ENCODE data around the gene C10orf143.

The C10orf143 gene

GRCh38 chr10:130137090-130137448 lies 26.4 kb upstream of the C10orf143 start:
- DNase-seq (ENCODE audit: low spot score) (no peak), ATAC-seq (ENCODE audit: low read depth) (peak; percentile 6; the same call in 2 of the 3 replicates)
- no peaks in the 10 kb centered on the region for H3K9me3 ChIP-seq (ENCODE audit: severe bottlenecking)
- H3K27me3 ChIP-seq (ENCODE audit: insufficient read depth, poor library complexity, severe bottlenecking) = no peaks in the 10 kb centered on the region
- peak overlapping the region; percentile 78 for H3K27ac ChIP-seq (ENCODE audit: poor library complexity, severe bottlenecking)
- H3K4me3 ChIP-seq (ENCODE audit: severe bottlenecking) = peak overlapping the region; percentile 87
- no peak for TF ChIP-seq CTCF (IDR thresholded peaks at IDR 0.05; ENCODE audit: poor library complexity, severe bottlenecking)
- peaks cover 29% of the 10 kb centered on the region for H3K4me1 ChIP-seq (ENCODE audit: insufficient read depth, poor library complexity, severe bottlenecking)
- H3K36me3 ChIP-seq (ENCODE audit: low read depth) = peaks cover 43% of the 10 kb centered on the region

GRCh38 chr10:130136226-130137089 lies 25.8 kb upstream of the C10orf143 start, which contains the start of gene GLRX3:
Gene GLRX3, plus strand, starts transcription at chr10:130136391. Its CDS starts 30 bp downstream, at chr10:130136421.
- H3K9me3 ChIP-seq (ENCODE audit: severe bottlenecking) = no peaks in the 10 kb centered on the region
- H3K36me3 ChIP-seq (ENCODE audit: low read depth) = peaks cover 37% of the 10 kb centered on the region
- no peaks in the 10 kb centered on the region for H3K27me3 ChIP-seq (ENCODE audit: insufficient read depth, poor library complexity, severe bottlenecking)
- DNase-seq (ENCODE audit: low spot score) (peak; percentile 85), ATAC-seq (ENCODE audit: low read depth) (peak; percentile 75)
- peaks cover 29% of the 10 kb centered on the region for H3K4me1 ChIP-seq (ENCODE audit: insufficient read depth, poor library complexity, severe bottlenecking)
- H3K27ac ChIP-seq (ENCODE audit: poor library complexity, severe bottlenecking) = peak within 1 kb of the TSS; percentile 78
- H3K4me3 ChIP-seq (ENCODE audit: severe bottlenecking) = peak within 1 kb of the TSS; percentile 87
- no peak for TF ChIP-seq CTCF (IDR thresholded peaks at IDR 0.05; ENCODE audit: poor library complexity, severe bottlenecking)

GRCh38 chr10:130135676-130136225 lies 25.1 kb upstream of the C10orf143 start:
- Histone ChIP-seq H3K9me3 (ENCODE audit: severe bottlenecking) (no peaks in the 10 kb centered on the region), H3K36me3 (ENCODE audit: low read depth) (peaks cover 30% of the 10 kb centered on the region), H3K27me3 (ENCODE audit: insufficient read depth, poor library complexity, severe bottlenecking) (no peaks in the 10 kb centered on the region), H3K27ac (ENCODE audit: poor library complexity, severe bottlenecking) (peak overlapping the region; percentile 78), H3K4me3 (ENCODE audit: severe bottlenecking) (peak overlapping the region; percentile 87), H3K4me1 (ENCODE audit: insufficient read depth, poor library complexity, severe bottlenecking) (peaks cover 27% of the 10 kb centered on the region)
- no peak for TF ChIP-seq CTCF (IDR thresholded peaks at IDR 0.05; ENCODE audit: poor library complexity, severe bottlenecking)
- DNase-seq (ENCODE audit: low spot score) = no peak
- ATAC-seq (ENCODE audit: low read depth) = no peak; the same call in 2 of the 3 replicates

- no peaks in the 10 kb centered on the region for H3K4me1 ChIP-seq (ENCODE audit: insufficient read depth, poor library complexity, severe bottlenecking)
- H3K4me3 ChIP-seq (ENCODE audit: severe bottlenecking) = no peak overlapping the region
- DNase-seq (ENCODE audit: low spot score) (no peak), ATAC-seq (ENCODE audit: low read depth) (no peak)
- H3K9me3 ChIP-seq (ENCODE audit: severe bottlenecking) = no peaks in the 10 kb centered on the region
- H3K27ac ChIP-seq (ENCODE audit: poor library complexity, severe bottlenecking) = no peak overlapping the region
- no peaks in the 10 kb centered on the region for H3K36me3 ChIP-seq (ENCODE audit: low read depth)
- no peaks in the 10 kb centered on the region for H3K27me3 ChIP-seq (ENCODE audit: insufficient read depth, poor library complexity, severe bottlenecking)
- no peak for TF ChIP-seq CTCF (IDR thresholded peaks at IDR 0.05; ENCODE audit: poor library complexity, severe bottlenecking)
Observed at GRCh38 chr10:130128922-130129321, 18.3 kb upstream of the C10orf143 start.
